ENCODE measurements around the gene FGFR4. TPM values are rescaled to one million over a fixed set of nuclear protein-coding genes. Genes with fewer than 3 reads are reported as not detected.

FGFR4 gene
- total RNA-seq, 1 experiment from 2014 or later = 291 TPM

DNA sequence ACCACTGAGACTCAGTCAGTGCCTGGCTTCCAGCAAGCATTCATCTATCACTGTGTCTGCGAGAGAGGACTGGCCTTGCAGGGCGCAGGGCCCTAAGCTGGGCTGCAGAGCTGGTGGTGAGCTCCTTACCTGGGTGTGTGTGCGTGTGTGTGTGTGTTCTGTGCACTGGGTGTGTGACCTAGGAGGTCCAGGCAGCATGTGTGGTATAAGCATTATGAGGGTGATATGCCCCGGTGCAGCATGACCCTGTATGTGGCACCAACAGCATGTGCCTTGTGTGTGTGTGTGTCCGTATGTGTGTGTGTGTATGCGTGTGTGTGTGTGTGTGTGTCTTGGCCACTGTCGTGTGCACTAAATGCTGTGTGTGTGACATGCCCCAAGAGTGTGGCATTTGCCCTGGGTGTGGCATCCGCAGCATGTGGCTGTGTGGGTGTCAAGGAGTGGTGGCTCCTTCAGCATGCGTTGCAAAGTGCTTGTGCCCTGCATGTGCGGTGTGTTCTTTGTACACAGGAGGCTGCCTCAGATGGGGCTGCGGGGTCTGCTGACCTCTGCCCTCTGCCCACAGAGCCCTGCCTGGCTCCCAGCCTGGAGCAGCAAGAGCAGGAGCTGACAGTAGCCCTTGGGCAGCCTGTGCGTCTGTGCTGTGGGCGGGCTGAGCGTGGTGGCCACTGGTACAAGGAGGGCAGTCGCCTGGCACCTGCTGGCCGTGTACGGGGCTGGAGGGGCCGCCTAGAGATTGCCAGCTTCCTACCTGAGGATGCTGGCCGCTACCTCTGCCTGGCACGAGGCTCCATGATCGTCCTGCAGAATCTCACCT is 3.3 kb downstream of the FGFR4 start:
- no TSS peak for BruUV-seq (replicated peaks)
- intact Hi-C loops (cut with micrococcal nuclease; ENCODE audit: unreplicated experiment) = no loop called here
- Mint-ChIP-seq H3K4me3 (ENCODE audit: low read depth, unreplicated experiment) (peak overlapping the region; percentile 96), H3K27ac (ENCODE audit: unreplicated experiment) (peak overlapping the region; percentile 90), H3K4me1 (ENCODE audit: low read depth, unreplicated experiment) (peaks cover 53% of the 10 kb centered on the region), H3K9me3 (ENCODE audit: low read depth, unreplicated experiment) (no peaks in the 10 kb centered on the region), H3K27me3 (ENCODE audit: unreplicated experiment) (no peaks in the 10 kb centered on the region), H3K36me3 (ENCODE audit: insufficient read depth, unreplicated experiment) (peaks cover 73% of the 10 kb centered on the region)
- TF ChIP-seq, protein P1, sequence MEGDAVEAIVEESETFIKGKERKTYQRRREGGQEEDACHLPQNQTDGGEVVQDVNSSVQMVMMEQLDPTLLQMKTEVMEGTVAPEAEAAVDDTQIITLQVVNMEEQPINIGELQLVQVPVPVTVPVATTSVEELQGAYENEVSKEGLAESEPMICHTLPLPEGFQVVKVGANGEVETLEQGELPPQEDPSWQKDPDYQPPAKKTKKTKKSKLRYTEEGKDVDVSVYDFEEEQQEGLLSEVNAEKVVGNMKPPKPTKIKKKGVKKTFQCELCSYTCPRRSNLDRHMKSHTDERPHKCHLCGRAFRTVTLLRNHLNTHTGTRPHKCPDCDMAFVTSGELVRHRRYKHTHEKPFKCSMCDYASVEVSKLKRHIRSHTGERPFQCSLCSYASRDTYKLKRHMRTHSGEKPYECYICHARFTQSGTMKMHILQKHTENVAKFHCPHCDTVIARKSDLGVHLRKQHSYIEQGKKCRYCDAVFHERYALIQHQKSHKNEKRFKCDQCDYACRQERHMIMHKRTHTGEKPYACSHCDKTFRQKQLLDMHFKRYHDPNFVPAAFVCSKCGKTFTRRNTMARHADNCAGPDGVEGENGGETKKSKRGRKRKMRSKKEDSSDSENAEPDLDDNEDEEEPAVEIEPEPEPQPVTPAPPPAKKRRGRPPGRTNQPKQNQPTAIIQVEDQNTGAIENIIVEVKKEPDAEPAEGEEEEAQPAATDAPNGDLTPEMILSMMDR (IDR thresholded peaks at IDR 0.05; ENCODE audit: unreplicated experiment) = no peak
- DNase-seq = no peak
- CTCF ChIA-PET = interaction anchor here (0.8 to 1.6 kb wide), 3 partner anchors 18 to 297 kb away, joined by 3 to 5 read pairs (median 5); no protein-coding TSS in a partner anchor

GRCh38 chr5:177090813-177091212 is 4.1 kb downstream of the FGFR4 start:
- Mint-ChIP-seq H3K27me3 (ENCODE audit: unreplicated experiment) (no peaks in the 10 kb centered on the region), H3K36me3 (ENCODE audit: insufficient read depth, unreplicated experiment) (peaks cover 74% of the 10 kb centered on the region), H3K4me3 (ENCODE audit: low read depth, unreplicated experiment) (no peak overlapping the region), H3K27ac (ENCODE audit: unreplicated experiment) (no peak overlapping the region), H3K9me3 (ENCODE audit: low read depth, unreplicated experiment) (no peaks in the 10 kb centered on the region), H3K4me1 (ENCODE audit: low read depth, unreplicated experiment) (peaks cover 53% of the 10 kb centered on the region)
- TF ChIP-seq, protein P1 (IDR thresholded peaks at IDR 0.05; ENCODE audit: unreplicated experiment) = no peak
- BruUV-seq (replicated peaks) = no TSS peak
- CTCF ChIA-PET = no interaction called here
- intact Hi-C loops (cut with micrococcal nuclease; ENCODE audit: unreplicated experiment) = no loop called here
- no peak for DNase-seq

- DNase-seq = no peak
- Mint-ChIP-seq H3K27me3 (ENCODE audit: unreplicated experiment) (no peaks in the 10 kb centered on the region), H3K4me1 (ENCODE audit: low read depth, unreplicated experiment) (peaks cover 49% of the 10 kb centered on the region), H3K36me3 (ENCODE audit: insufficient read depth, unreplicated experiment) (peaks cover 74% of the 10 kb centered on the region), H3K27ac (ENCODE audit: unreplicated experiment) (no peak overlapping the region), H3K4me3 (ENCODE audit: low read depth, unreplicated experiment) (no peak overlapping the region), H3K9me3 (ENCODE audit: low read depth, unreplicated experiment) (no peaks in the 10 kb centered on the region)
- no TSS peak for BruUV-seq (replicated peaks)
- CTCF ChIA-PET = interaction anchor here (0.5 kb wide), 1 partner anchor 126 kb away, joined by 3 read pairs; no protein-coding TSS in a partner anchor
- TF ChIP-seq, protein P1 (IDR thresholded peaks at IDR 0.05; ENCODE audit: unreplicated experiment) = no peak
- intact Hi-C loops (cut with micrococcal nuclease; ENCODE audit: unreplicated experiment) = no loop called here
Measured at GRCh38 chr5:177091232-177091631, 4.5 kb downstream of the FGFR4 start.

DNA sequence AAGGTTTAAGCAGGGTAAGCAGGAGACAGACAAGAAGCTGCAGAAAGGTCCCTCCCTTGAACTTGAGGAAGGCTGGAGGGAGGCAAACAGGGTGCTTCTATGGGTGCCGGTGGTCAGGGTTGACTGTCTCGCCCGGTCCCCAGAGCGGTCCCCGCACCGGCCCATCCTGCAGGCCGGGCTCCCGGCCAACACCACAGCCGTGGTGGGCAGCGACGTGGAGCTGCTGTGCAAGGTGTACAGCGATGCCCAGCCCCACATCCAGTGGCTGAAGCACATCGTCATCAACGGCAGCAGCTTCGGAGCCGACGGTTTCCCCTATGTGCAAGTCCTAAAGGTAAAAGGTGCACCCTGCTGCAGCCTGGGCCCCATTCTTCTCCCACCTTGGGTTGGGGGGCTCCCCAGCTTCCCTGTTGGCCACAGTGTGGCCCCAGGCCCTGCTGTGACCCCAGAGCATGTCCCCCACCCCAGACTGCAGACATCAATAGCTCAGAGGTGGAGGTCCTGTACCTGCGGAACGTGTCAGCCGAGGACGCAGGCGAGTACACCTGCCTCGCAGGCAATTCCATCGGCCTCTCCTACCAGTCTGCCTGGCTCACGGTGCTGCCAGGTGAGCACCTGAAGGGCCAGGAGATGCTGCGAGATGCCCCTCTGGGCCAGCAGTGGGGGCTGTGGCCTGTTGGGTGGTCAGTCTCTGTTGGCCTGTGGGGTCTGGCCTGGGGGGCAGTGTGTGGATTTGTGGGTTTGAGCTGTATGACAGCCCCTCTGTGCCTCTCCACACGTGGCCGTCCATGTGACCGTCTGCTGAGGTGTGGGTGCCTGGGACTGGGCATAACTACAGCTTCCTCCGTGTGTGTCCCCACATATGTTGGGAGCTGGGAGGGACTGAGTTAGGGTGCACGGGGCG is 5.7 kb downstream of the FGFR4 start:
- H3K36me3 Mint-ChIP-seq (ENCODE audit: insufficient read depth, unreplicated experiment) = peaks cover 69% of the 10 kb centered on the region
- CTCF ChIA-PET = interaction anchor here (0.6 kb wide), 1 partner anchor 15 kb away, joined by 4 read pairs; no protein-coding TSS in a partner anchor
- no peak for DNase-seq
- no peak overlapping the region for H3K4me3 Mint-ChIP-seq (ENCODE audit: low read depth, unreplicated experiment)
- no peaks in the 10 kb centered on the region for H3K9me3 Mint-ChIP-seq (ENCODE audit: low read depth, unreplicated experiment)
- no peak overlapping the region for H3K27ac Mint-ChIP-seq (ENCODE audit: unreplicated experiment)
- H3K4me1 Mint-ChIP-seq (ENCODE audit: low read depth, unreplicated experiment) = peaks cover 42% of the 10 kb centered on the region
- no TSS peak for BruUV-seq (replicated peaks)
- H3K27me3 Mint-ChIP-seq (ENCODE audit: unreplicated experiment) = no peaks in the 10 kb centered on the region
- intact Hi-C loops (cut with micrococcal nuclease; ENCODE audit: unreplicated experiment) = no loop called here
- TF ChIP-seq, protein P1 (IDR thresholded peaks at IDR 0.05; ENCODE audit: unreplicated experiment) = no peak

Measured in Calu3 (cell line).